ENCODE measurements around the gene ENPEP. TPM values are rescaled to one million over a fixed set of nuclear protein-coding genes. Genes with fewer than 3 reads are reported as not detected.

The ENPEP gene
- total and polyA plus RNA-seq, 7 donors = 0.23 to 2.2 (median 0.99) TPM

DNA sequence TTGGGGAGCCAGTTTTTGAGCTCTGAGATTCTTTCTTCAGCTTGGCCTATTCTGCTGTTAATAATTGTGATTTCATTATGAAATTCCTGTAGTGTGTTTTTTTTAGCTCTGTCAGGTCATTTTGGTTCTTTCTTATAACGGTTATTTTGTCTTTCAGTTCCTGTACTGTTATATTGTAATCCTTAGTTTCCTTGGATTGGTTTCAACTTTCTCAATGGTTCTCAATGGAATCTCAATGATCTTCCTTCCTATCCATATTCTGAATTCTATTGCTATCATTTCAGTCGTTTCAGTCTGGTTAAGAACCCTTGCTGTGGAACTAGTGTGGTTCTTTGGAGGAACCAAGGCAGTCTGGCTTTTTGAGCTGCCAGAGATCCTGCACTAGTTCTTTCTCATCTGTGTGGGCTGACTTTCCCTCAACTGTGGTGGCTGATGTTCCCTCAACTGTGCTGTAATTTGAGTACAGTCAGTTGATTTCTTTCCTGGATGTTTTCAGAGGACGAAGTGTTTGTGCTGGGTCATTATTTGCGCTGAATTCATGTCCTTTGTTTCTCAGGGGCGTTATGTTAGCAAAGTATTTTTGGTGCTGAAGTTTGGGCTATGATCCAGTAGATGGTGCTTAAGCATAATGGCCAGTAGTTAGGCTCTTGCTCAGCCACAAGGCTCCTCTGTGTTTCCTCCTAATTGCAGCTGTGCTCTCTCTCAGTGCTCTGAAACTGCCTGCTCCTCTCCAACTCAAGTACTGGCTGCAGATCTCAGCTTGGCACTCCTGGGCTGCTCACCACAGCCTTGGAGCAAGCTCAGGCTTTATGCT, 27.5 kb downstream of the ENPEP start:
- H3K27ac ChIP-seq = peak overlapping the region in 1 of 4 donors; percentile 10
- intact Hi-C loops (cut with DNase I) = no loop called here

DNA sequence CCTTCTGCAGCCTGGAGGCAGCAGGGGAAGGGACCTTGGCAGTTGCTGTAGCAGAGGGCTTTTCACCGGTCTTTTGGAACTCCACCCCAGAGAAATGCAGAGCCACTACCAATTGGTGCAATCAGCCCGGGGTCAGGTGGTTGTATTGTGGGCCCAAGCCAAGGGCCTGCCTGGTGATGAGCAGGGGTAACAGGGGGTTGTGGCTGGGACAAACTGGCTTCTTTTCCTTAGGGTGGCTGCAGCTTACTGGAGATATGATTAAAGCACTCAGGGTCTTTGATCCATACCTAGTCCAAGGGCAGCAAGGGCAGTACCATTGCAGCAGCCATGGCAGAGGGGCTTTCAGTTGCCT, 28.1 kb downstream of the ENPEP start:
- intact Hi-C loops (cut with DNase I) = no loop called here
- Histone ChIP-seq H3K4me1 (no peaks in the 10 kb centered on the region), H3K36me3 (no peaks in the 10 kb centered on the region), H3K27me3 (no peaks in the 10 kb centered on the region), H3K4me3 (no peak overlapping the region), H3K27ac (peak overlapping the region in 1 of 4 donors; percentile 10), H3K9me3 (no peaks in the 10 kb centered on the region)
- WGBS, 2 donors = 85 to 90% methylated on average over 2 of the region's 2 CpGs
- DNase-seq = no peak
- TF ChIP-seq EP300 (IDR thresholded peaks at IDR 0.05) = no peak

More for the DNA sequence above, 27.5 kb downstream of the ENPEP start:
- H3K36me3 ChIP-seq = no peaks in the 10 kb centered on the region
- H3K27me3 ChIP-seq = no peaks in the 10 kb centered on the region
- no peak for DNase-seq
- H3K4me3 ChIP-seq = no peak overlapping the region
- 70 to 72% methylated on average over 5 of the region's 5 CpGs for WGBS, 2 donors
- no peak for TF ChIP-seq POLR2A (IDR thresholded peaks at IDR 0.05)
- no peak for TF ChIP-seq EP300 (IDR thresholded peaks at IDR 0.05)
- no peak for TF ChIP-seq POLR2AphosphoS5 (IDR thresholded peaks at IDR 0.05)
- TF ChIP-seq, protein P1, sequence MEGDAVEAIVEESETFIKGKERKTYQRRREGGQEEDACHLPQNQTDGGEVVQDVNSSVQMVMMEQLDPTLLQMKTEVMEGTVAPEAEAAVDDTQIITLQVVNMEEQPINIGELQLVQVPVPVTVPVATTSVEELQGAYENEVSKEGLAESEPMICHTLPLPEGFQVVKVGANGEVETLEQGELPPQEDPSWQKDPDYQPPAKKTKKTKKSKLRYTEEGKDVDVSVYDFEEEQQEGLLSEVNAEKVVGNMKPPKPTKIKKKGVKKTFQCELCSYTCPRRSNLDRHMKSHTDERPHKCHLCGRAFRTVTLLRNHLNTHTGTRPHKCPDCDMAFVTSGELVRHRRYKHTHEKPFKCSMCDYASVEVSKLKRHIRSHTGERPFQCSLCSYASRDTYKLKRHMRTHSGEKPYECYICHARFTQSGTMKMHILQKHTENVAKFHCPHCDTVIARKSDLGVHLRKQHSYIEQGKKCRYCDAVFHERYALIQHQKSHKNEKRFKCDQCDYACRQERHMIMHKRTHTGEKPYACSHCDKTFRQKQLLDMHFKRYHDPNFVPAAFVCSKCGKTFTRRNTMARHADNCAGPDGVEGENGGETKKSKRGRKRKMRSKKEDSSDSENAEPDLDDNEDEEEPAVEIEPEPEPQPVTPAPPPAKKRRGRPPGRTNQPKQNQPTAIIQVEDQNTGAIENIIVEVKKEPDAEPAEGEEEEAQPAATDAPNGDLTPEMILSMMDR (IDR thresholded peaks at IDR 0.05) = no peak
- H3K4me1 ChIP-seq = no peaks in the 10 kb centered on the region
- H3K9me3 ChIP-seq = no peaks in the 10 kb centered on the region

DNA sequence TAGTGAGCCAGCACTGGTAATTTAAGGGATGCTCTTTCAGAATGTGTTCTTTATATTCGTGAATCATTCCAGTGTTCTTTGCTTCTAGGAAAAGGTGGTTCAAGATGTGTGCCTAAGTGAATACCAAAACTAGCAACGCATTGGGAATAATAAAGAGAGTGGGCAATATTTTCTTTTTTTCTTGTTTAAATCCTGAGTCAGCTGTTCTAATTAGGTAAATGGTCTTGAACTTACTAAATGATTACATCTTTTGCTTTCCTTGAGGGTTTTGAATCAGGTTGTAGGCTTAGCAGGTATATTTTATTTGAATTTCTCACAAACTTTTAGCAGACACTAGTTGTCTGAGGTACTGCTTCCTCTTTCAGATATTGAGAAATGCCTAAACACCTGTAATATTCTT, 29.5 kb downstream of the ENPEP start:
- no peaks in the 10 kb centered on the region for H3K9me3 ChIP-seq
- no peak overlapping the region for H3K27ac ChIP-seq
- intact Hi-C loops (cut with DNase I) = no loop called here
- TF ChIP-seq EP300 (IDR thresholded peaks at IDR 0.05) (no peak), POLR2A (IDR thresholded peaks at IDR 0.05) (no peak), POLR2AphosphoS5 (IDR thresholded peaks at IDR 0.05) (no peak)
- TF ChIP-seq, protein P1 (IDR thresholded peaks at IDR 0.05) = no peak
- H3K4me3 ChIP-seq = no peak overlapping the region
- WGBS, 2 donors = 91 to 94% methylated on average over 2 of the region's 2 CpGs
- DNase-seq = no peak
- H3K4me1 ChIP-seq = no peaks in the 10 kb centered on the region
- H3K27me3 ChIP-seq = no peaks in the 10 kb centered on the region
- H3K36me3 ChIP-seq = no peaks in the 10 kb centered on the region

DNA sequence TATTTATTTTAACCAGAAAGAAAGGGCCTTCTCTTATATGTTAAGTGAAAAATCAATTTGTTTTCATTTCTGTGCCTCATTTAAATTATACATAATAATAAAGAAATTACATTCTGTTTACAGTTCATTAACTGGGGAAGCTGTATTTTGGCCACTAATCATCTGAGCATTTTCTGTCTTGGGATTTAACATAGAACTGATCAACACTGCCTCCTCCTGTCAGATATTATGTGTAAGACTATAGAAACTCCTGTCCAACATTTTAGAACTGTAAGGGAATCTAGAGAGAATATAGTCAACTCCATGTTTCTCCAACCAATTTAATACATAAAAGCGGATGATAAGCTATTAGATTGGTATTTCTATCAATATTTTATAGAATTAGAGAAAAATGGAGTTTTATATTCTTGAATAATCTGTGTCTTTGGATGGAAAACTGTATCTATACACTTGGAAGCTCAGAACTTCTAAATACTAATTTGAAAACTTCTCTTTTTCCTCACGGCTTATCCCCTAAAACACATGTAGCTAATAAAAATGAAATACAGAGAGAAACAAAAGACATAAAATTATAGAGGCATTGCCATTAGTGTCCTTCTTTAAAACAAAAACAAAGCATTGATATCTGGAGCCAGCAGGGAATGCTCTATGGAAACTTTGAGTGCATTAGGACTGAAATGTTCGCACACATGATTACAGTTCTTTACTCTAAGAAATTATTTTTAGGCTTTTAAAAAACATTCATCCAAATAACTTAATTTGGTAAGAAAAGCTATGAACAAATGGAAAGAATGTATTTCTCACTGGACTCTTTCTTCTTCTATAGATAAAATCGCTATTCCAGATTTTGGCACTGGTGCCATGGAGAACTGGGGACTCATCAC, 33.1 kb downstream of the ENPEP start:
- Histone ChIP-seq H3K27me3 (no peaks in the 10 kb centered on the region), H3K9me3 (no peaks in the 10 kb centered on the region), H3K4me1 (no peaks in the 10 kb centered on the region), H3K27ac (no peak overlapping the region), H3K36me3 (no peaks in the 10 kb centered on the region), H3K4me3 (no peak overlapping the region)
- DNase-seq = no peak
- TF ChIP-seq, protein P1 (IDR thresholded peaks at IDR 0.05) = peak in 1 of 4 experiments; percentile 22
- no peak for TF ChIP-seq POLR2A (IDR thresholded peaks at IDR 0.05)
- intact Hi-C loops (cut with DNase I) = no loop called here
- WGBS, 2 donors = 87 to 88% methylated on average over 4 of the region's 4 CpGs

DNA sequence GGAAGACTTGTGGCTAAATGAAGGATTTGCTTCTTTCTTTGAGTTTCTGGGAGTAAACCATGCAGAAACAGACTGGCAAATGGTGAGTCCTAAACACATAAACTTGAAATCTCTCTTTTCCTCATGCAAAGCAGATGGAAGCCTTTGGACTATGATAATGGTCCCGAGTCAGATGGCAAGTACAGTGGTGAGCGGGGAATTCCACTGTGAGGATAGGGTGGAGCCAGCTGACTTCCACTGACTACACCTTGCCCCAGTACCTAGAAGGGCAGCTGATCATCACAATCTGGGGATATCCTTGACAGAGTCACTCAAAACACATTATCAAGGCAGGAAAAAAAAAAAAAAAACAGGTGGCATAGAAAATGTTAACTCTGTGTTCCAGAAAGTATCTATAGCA, 34.3 kb downstream of the ENPEP start:
- H3K27ac ChIP-seq = no peak overlapping the region
- no peaks in the 10 kb centered on the region for H3K4me1 ChIP-seq
- H3K36me3 ChIP-seq = no peaks in the 10 kb centered on the region
- no peaks in the 10 kb centered on the region for H3K27me3 ChIP-seq
- 37 to 69% methylated on average over 2 of the region's 2 CpGs for WGBS, 2 donors
- DNase-seq = no peak
- intact Hi-C loops (cut with DNase I) = loop anchor here (2.0 to 10.0 kb wide), 5 partner anchors 195 to 1085 kb away; partner anchors contain the start of gene ELOVL6
- H3K4me3 ChIP-seq = no peak overlapping the region
- TF ChIP-seq POLR2AphosphoS5 (IDR thresholded peaks at IDR 0.05) = no peak
- no peak for TF ChIP-seq EP300 (IDR thresholded peaks at IDR 0.05)
- no peak for TF ChIP-seq POLR2A (IDR thresholded peaks at IDR 0.05)
- TF ChIP-seq, protein P1 (IDR thresholded peaks at IDR 0.05) = no peak
- H3K9me3 ChIP-seq = no peaks in the 10 kb centered on the region
